ENCODE results near the gene GNAT1. TPM values are rescaled to one million over a fixed set of nuclear protein-coding genes. Genes with fewer than 3 reads are reported as not detected.

GNAT1 gene
- total and polyA plus RNA-seq, 2 of the 13 experiments (the other 11 are each of a cell fraction or from before 2014, with no cell fraction given), result 0.15 TPM; not detected in 1

GRCh38 chr3:50203113-50203808 lies 11.9 kb downstream of the GNAT1 start (continued):
- TF ChIP-seq NFE2L1 (CRISPR knock-in tag; IDR thresholded peaks at IDR 0.05; ENCODE audit: borderline replicate concordance), result no peak
- TF ChIP-seq, protein P1, sequence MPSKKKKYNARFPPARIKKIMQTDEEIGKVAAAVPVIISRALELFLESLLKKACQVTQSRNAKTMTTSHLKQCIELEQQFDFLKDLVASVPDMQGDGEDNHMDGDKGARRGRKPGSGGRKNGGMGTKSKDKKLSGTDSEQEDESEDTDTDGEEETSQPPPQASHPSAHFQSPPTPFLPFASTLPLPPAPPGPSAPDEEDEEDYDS (CRISPR knock-in tag; IDR thresholded peaks at IDR 0.05), result peak; percentile 80
- TF ChIP-seq RAD21 (CRISPR knock-in tag; IDR thresholded peaks at IDR 0.05), result peak; percentile 46
- no peak for TF ChIP-seq SMYD3 (CRISPR knock-in tag; IDR thresholded peaks at IDR 0.05)
- no peak for TF ChIP-seq HOXD1 (CRISPR knock-in tag; IDR thresholded peaks at IDR 0.05)
- TF ChIP-seq ZNF260 (CRISPR knock-in tag; IDR thresholded peaks at IDR 0.05; ENCODE audit: borderline replicate concordance, low read depth), result no peak
- TF ChIP-seq ZNF333 (CRISPR knock-in tag; IDR thresholded peaks at IDR 0.05; ENCODE audit: borderline replicate concordance), result 0 out of 2 replicates have a peak, but pooled peaks have one; percentile 51
- TF ChIP-seq PTBP1 (IDR thresholded peaks at IDR 0.05; ENCODE audit: low read depth, low read length, poor library complexity, severe bottlenecking), result no peak
- TF ChIP-seq ZNF841 (CRISPR knock-in tag; IDR thresholded peaks at IDR 0.05; ENCODE audit: borderline replicate concordance), result no peak
- TF ChIP-seq ZNF773 (CRISPR knock-in tag; IDR thresholded peaks at IDR 0.05; ENCODE audit: borderline replicate concordance), result no peak
- TF ChIP-seq GATAD1 (CRISPR knock-in tag; IDR thresholded peaks at IDR 0.05), result 0 out of 2 replicates have a peak, but pooled peaks have one; percentile 23
- peak; percentile 75 for TF ChIP-seq ZNF124 (CRISPR knock-in tag; IDR thresholded peaks at IDR 0.05)
- TF ChIP-seq ZNF556 (CRISPR knock-in tag; IDR thresholded peaks at IDR 0.05; ENCODE audit: borderline replicate concordance), result peak; percentile 57; the same call in 1 of the 2 replicates
- peak; percentile 87; the same call in 1 of the 2 replicates for TF ChIP-seq GLI4 (CRISPR knock-in tag; IDR thresholded peaks at IDR 0.05; ENCODE audit: borderline replicate concordance)
- no peak for TF ChIP-seq SRSF4 (IDR thresholded peaks at IDR 0.05; ENCODE audit: low read depth, low read length, poor library complexity, severe bottlenecking)
- peak; percentile 8; the same call in 1 of the 2 replicates for TF ChIP-seq ETV5 (CRISPR knock-in tag; IDR thresholded peaks at IDR 0.05; ENCODE audit: borderline replicate concordance)
- TF ChIP-seq ZBTB7B (CRISPR knock-in tag; IDR thresholded peaks at IDR 0.05), result peak; percentile 87
- peak; percentile 89 for TF ChIP-seq ZNF12 (CRISPR knock-in tag; IDR thresholded peaks at IDR 0.05)
- TF ChIP-seq ZNF33A (CRISPR knock-in tag; IDR thresholded peaks at IDR 0.05; ENCODE audit: borderline replicate concordance), result no peak
- no peak for TF ChIP-seq ZNF138 (CRISPR knock-in tag; IDR thresholded peaks at IDR 0.05; ENCODE audit: low read depth)
- TF ChIP-seq SAFB2 (CRISPR knock-in tag; IDR thresholded peaks at IDR 0.05; ENCODE audit: borderline replicate concordance, low read depth), result no peak
- no peak for TF ChIP-seq ZNF484 (CRISPR knock-in tag; IDR thresholded peaks at IDR 0.05; ENCODE audit: borderline replicate concordance, low read depth)
- no peak for TF ChIP-seq TSC22D2 (CRISPR knock-in tag; IDR thresholded peaks at IDR 0.05; ENCODE audit: borderline replicate concordance)
- TF ChIP-seq, protein P2, sequence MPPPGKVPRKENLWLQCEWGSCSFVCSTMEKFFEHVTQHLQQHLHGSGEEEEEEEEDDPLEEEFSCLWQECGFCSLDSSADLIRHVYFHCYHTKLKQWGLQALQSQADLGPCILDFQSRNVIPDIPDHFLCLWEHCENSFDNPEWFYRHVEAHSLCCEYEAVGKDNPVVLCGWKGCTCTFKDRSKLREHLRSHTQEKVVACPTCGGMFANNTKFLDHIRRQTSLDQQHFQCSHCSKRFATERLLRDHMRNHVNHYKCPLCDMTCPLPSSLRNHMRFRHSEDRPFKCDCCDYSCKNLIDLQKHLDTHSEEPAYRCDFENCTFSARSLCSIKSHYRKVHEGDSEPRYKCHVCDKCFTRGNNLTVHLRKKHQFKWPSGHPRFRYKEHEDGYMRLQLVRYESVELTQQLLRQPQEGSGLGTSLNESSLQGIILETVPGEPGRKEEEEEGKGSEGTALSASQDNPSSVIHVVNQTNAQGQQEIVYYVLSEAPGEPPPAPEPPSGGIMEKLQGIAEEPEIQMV (CRISPR knock-in tag; IDR thresholded peaks at IDR 0.05; ENCODE audit: low read depth), result no peak
- TF ChIP-seq, protein P3, sequence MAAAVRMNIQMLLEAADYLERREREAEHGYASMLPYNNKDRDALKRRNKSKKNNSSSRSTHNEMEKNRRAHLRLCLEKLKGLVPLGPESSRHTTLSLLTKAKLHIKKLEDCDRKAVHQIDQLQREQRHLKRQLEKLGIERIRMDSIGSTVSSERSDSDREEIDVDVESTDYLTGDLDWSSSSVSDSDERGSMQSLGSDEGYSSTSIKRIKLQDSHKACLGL (CRISPR knock-in tag; IDR thresholded peaks at IDR 0.05), result peak; percentile 56; the same call in 1 of the 2 replicates
- no peak for TF ChIP-seq SMARCC2 (IDR thresholded peaks at IDR 0.05)

All from HepG2 (cell line).